ENCODE results near the gene ZNF684. TPM values are rescaled to one million over a fixed set of nuclear protein-coding genes. Genes with fewer than 3 reads are reported as not detected.

Gene ZNF684
- total RNA-seq, 1 experiment from 2014 or later: 5.3 TPM

- DNase-seq (ENCODE audit: low read depth, low spot score): no peak
- Histone ChIP-seq H4K20me1 (ENCODE audit: insufficient read depth) (no peaks in the 10 kb centered on the region), H3K4me3 (replicated peaks in 1 of 2; ENCODE audit: low read depth in 1 of 2, low read length in 2 of 2) (no peak overlapping the region), H3K9me3 (ENCODE audit: control insufficient read depth in 1 of 2, insufficient read depth in 1 of 2, low read depth in 1 of 2, low read length in 2 of 2) (no peaks in the 10 kb centered on the region), H2AFZ (ENCODE audit: low read depth, low read length, poor library complexity, severe bottlenecking) (no peak overlapping the region), H3K27ac (ENCODE audit: low read depth, low read length) (no peak overlapping the region), H3K9me2 (ENCODE audit: insufficient read depth) (no peaks in the 10 kb centered on the region), H3K27me3 (ENCODE audit: insufficient read depth, low read length) (no peaks in the 10 kb centered on the region), H3K36me3 (ENCODE audit: control insufficient read depth in 1 of 2, insufficient read depth in 2 of 2, low read length in 2 of 2) (peaks cover 0 to 3% of the 10 kb centered on the region in 2 experiments; a peak in 2 of 4 replicates), H3K4me1 (ENCODE audit: control insufficient read depth in 1 of 2, insufficient read depth in 2 of 2, low read length in 2 of 2) (no peaks in the 10 kb centered on the region), H3K79me2 (ENCODE audit: insufficient read depth, low read length) (no peaks in the 10 kb centered on the region), H3K4me2 (ENCODE audit: low read length) (no peak overlapping the region), H3K9ac (ENCODE audit: low read length) (no peak overlapping the region)
- ATAC-seq: no peak
- TF ChIP-seq ZNF274 (IDR thresholded peaks at IDR 0.05; ENCODE audit: low read depth, low read length): no peak
- no TSS peak for BruUV-seq (replicated peaks)
- ChIA-PET RAD21 (ENCODE audit: low non-redundant PET in 1 of 2, low total read pairs in 2 of 2, uncharacterized antibody in 2 of 2, unreplicated experiment in 2 of 2) (no interaction called here), POLR2A (no interaction called here), CTCF (no interaction called here)
- intact Hi-C loops (cut with micrococcal nuclease): no loop called here
Observed at GRCh38 chr1:40539338-40539737, 7.9 kb downstream of the ZNF684 start.

- Histone ChIP-seq H3K9me2 (ENCODE audit: insufficient read depth) (no peaks in the 10 kb centered on the region), H3K4me2 (ENCODE audit: low read length) (no peak overlapping the region), H3K27ac (ENCODE audit: low read depth, low read length) (no peak overlapping the region), H2AFZ (ENCODE audit: low read depth, low read length, poor library complexity, severe bottlenecking) (no peak overlapping the region), H3K9ac (ENCODE audit: low read length) (no peak overlapping the region), H3K4me3 (replicated peaks in 1 of 2; ENCODE audit: low read depth in 1 of 2, low read length in 2 of 2) (no peak overlapping the region), H3K36me3 (ENCODE audit: control insufficient read depth in 1 of 2, insufficient read depth in 2 of 2, low read length in 2 of 2) (peaks cover 0 to 14% of the 10 kb centered on the region in 2 experiments; a peak in 1 of 4 replicates), H4K20me1 (ENCODE audit: insufficient read depth) (no peaks in the 10 kb centered on the region), H3K4me1 (ENCODE audit: control insufficient read depth in 1 of 2, insufficient read depth in 2 of 2, low read length in 2 of 2) (no peaks in the 10 kb centered on the region), H3K9me3 (ENCODE audit: control insufficient read depth in 1 of 2, insufficient read depth in 1 of 2, low read depth in 1 of 2, low read length in 2 of 2) (peaks cover 0 to 9% of the 10 kb centered on the region in 2 experiments; a peak in 1 of 4 replicates), H3K79me2 (ENCODE audit: insufficient read depth, low read length) (no peaks in the 10 kb centered on the region), H3K27me3 (ENCODE audit: insufficient read depth, low read length) (no peaks in the 10 kb centered on the region)
- intact Hi-C loops (cut with micrococcal nuclease): no loop called here
- no TSS peak for BruUV-seq (replicated peaks)
- DNase-seq (ENCODE audit: low read depth, low spot score) (no peak), ATAC-seq (no peak)
- ChIA-PET POLR2A (no interaction called here), CTCF (no interaction called here), RAD21 (ENCODE audit: low non-redundant PET in 1 of 2, low total read pairs in 2 of 2, uncharacterized antibody in 2 of 2, unreplicated experiment in 2 of 2) (no interaction called here)
- no peak for TF ChIP-seq MAX (IDR thresholded peaks at IDR 0.05)
- TF ChIP-seq YY1 (IDR thresholded peaks at IDR 0.05; ENCODE audit: extremely low read depth, insufficient replicate concordance, low read depth, low read length): no peak
Observed at GRCh38 chr1:40546957-40547356, 15.5 kb downstream of the ZNF684 start.

Data from HCT116 (cell line).